Mucosa of descending colon (tissue), 3 donors: ENCODE results near the gene SH3TC1. TPM values are rescaled to one million over a fixed set of nuclear protein-coding genes. Genes with fewer than 3 reads are reported as not detected.
A peak's percentile ranks its signal among the peaks of the same experiment; 100 is the strongest.

Experiments used
- ATAC-seq: fragments of 200-7000 bp; cut with Tn5 transposase; one replicate; pipeline ENCODE4 v1.9.1; 2020; ENCODE audit warnings: mild to moderate bottlenecking, moderate library complexity
- DNase-seq, 3 donors: peaks; one replicate each; pipeline ENCODE4 v3.0.0-alpha.2; 2020
- H3K36me3 ChIP-seq: fragments of 200-600 bp; one replicate; pipeline ENCODE4 v1.8.0; 2021; ENCODE audit warnings: low read depth, mild to moderate bottlenecking
- H3K4me1 ChIP-seq: fragments of 200-600 bp; one replicate; pipeline ENCODE4 v1.8.0; 2021; ENCODE audit warnings: low read depth, mild to moderate bottlenecking
- H3K4me3 ChIP-seq: fragments of 200-600 bp; one replicate; pipeline ENCODE4 v1.8.0; 2021; ENCODE audit warnings: mild to moderate bottlenecking
- H3K9me3 ChIP-seq: fragments of 200-600 bp; one replicate; pipeline ENCODE4 v1.8.0; 2021; ENCODE audit warnings: mild to moderate bottlenecking
- intact Hi-C, 2 donors: fragments of 100-400 bp; cut with DNase I in 1 of 2; cut with micrococcal nuclease in 1 of 2; formaldehyde crosslinking; loops; one replicate each; pipeline versions ENCODE4 v1.11.0 to v1.11.1; 2022; cut with DNase I, micrococcal nuclease
- total RNA-seq, 3 donors: library from RNA; stranded (reverse); fragmentation: NEBNext Ultra II Directional in 2 of 3; extraction: Animal tissue kit (Norgen Biotek cat#: 25700) in 2 of 3; gene quantifications; one replicate each; pipeline versions ENCODE4 v1.2.1 to v1.2.4, GENCODE V29; 2021 to 2023
- TF ChIP-seq, protein P1 (sequence below): fragments of 200-600 bp; IDR thresholded peaks from one replicate; pipeline ENCODE4 v1.8.0; 2022; ENCODE audit warnings: antibody characterized with exemption, mild to moderate bottlenecking
- donor health status: DM: no; HTN: no; CAD: no; lungs with moderate emphysema.
- donor health status: DM: no; HTN: no; CAD: no.
- donor health status: DM: no; HTN: yes; CAD: no.

The SH3TC1 gene
- total RNA-seq, 3 donors from 2014 or later: 10.3 to 13.6 (median 11.7) TPM

GRCh38 chr4:8164687-8165086 is 34.4 kb upstream of the SH3TC1 start:
- TF ChIP-seq, protein P1, sequence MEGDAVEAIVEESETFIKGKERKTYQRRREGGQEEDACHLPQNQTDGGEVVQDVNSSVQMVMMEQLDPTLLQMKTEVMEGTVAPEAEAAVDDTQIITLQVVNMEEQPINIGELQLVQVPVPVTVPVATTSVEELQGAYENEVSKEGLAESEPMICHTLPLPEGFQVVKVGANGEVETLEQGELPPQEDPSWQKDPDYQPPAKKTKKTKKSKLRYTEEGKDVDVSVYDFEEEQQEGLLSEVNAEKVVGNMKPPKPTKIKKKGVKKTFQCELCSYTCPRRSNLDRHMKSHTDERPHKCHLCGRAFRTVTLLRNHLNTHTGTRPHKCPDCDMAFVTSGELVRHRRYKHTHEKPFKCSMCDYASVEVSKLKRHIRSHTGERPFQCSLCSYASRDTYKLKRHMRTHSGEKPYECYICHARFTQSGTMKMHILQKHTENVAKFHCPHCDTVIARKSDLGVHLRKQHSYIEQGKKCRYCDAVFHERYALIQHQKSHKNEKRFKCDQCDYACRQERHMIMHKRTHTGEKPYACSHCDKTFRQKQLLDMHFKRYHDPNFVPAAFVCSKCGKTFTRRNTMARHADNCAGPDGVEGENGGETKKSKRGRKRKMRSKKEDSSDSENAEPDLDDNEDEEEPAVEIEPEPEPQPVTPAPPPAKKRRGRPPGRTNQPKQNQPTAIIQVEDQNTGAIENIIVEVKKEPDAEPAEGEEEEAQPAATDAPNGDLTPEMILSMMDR: no peak
- DNase-seq (no peak), ATAC-seq (no peak)
- no peak overlapping the region for H3K4me3 ChIP-seq
- H3K9me3 ChIP-seq: peaks cover 6% of the 10 kb centered on the region
- no peaks in the 10 kb centered on the region for H3K36me3 ChIP-seq
- H3K4me1 ChIP-seq: peaks cover 3% of the 10 kb centered on the region
- intact Hi-C loops: no loop called here

DNA sequence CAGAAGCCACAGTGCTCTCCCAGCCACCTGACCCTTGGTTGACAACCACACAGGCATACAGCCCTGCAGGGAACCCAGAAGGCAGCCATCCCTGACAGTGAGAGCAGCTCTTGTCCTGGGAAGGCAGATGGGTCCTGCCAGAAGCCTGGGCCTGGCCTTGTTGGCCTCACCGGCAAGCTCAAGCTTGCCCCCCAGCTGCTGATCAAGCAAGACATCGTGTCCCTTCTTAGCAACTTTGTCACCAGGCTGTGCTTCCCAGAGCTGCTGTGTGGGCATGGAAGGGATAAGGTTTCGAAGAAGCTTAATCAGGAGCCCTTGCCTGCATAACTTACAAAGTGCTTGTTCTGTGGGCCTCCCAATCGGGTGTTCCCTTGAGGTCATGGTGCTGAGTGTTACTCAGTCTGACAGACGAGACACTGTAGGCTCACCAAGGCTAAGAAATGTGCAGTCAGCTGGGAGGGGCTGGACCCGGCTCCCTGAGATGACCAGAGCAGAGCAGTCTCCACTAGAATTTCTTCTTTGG is 33.7 kb upstream of the SH3TC1 start:
- TF ChIP-seq, protein P1: no peak
- intact Hi-C loops: no loop called here
- no peaks in the 10 kb centered on the region for H3K36me3 ChIP-seq
- H3K4me3 ChIP-seq: no peak overlapping the region
- ATAC-seq: no peak
- no peak for DNase-seq
- peaks cover 6% of the 10 kb centered on the region for H3K9me3 ChIP-seq
- H3K4me1 ChIP-seq: no peaks in the 10 kb centered on the region

DNA sequence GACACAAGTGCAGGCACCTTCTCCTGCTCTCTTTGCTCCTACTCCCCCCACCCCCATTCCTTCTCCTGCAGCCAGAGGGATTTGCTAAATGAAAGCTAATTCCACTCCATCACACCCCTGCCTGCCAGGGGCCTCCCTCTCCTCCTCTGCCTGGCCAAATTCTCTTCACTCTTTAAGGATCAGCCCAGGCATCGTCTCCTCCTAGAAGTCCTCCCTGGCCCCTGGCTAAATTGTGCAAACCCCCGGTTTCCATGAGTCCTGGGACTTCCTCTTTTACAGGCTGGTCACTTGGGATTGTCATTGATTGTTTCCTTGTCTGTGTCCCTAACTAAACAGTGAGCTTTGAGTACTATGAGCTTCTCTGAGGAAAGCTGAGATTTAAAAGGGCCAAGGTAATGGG is 31.8 kb upstream of the SH3TC1 start:
- intact Hi-C loops: no loop called here
- ATAC-seq: no peak

DNA sequence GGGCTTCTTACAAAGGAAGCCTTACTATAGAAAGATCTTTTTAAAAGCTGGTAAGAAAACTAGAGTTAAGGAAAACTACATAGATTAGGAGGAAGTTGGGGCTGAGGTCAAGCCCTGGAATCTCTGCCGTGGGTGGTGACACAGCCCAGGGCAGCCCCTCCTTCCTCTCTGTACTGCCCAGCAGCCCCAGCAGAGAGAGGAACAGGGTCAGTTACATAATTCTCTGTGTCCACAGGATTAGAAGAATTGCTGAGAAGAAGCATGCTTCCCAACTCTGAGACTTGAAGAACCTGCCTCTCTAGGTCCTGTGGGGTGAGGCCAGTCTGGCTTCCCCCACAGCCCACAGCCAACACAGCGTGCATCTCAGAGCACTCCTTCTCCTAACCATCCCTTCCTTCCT is 31.3 kb upstream of the SH3TC1 start:
- Histone ChIP-seq H3K4me1 (no peaks in the 10 kb centered on the region), H3K9me3 (peaks cover 6% of the 10 kb centered on the region), H3K4me3 (no peak overlapping the region), H3K36me3 (no peaks in the 10 kb centered on the region)
- TF ChIP-seq, protein P1: no peak
- intact Hi-C loops: no loop called here
- ATAC-seq: peak; percentile 39
- no peak for DNase-seq

More for the DNA sequence above, 31.8 kb upstream of the SH3TC1 start:
- H3K4me3 ChIP-seq: no peak overlapping the region
- H3K36me3 ChIP-seq: no peaks in the 10 kb centered on the region
- H3K4me1 ChIP-seq: no peaks in the 10 kb centered on the region
- TF ChIP-seq, protein P1: no peak
- no peak for DNase-seq
- peaks cover 6% of the 10 kb centered on the region for H3K9me3 ChIP-seq

DNA sequence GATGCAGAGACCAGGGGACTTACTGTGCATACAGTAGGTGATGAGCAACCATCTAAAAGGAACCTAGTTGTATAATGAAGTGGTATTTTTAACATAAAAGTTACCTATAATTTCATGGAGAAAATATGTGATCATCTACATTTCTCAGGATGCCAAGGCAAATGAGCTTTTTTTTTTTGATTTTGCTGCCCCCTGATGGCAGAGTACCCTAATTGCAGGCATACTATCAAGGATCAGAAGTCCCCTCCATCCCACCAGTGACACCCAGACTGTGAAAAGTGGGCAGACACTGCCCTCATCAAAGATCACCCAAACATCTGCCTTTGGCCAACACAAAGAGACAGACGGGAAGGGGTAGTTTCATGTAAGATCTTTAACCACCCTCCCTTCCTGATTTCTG is 30.9 kb upstream of the SH3TC1 start:
- intact Hi-C loops: no loop called here
- Histone ChIP-seq H3K4me1 (no peaks in the 10 kb centered on the region), H3K9me3 (peaks cover 6% of the 10 kb centered on the region), H3K36me3 (no peaks in the 10 kb centered on the region), H3K4me3 (no peak overlapping the region)
- TF ChIP-seq, protein P1: no peak
- no peak for ATAC-seq
- no peak for DNase-seq
